Activated CD4-positive, alpha-beta T cell treated with anti-CD3 and anti-CD28 coated beads for 48 hours (primary cell): Measurements from ENCODE around the gene PDZRN4.
"Not testable (repeated sequence)": the region's sequence is repeated elsewhere in the genome, so short reads cannot be mapped to it uniquely, and the experiment has no call there.

ENCODE experiments used
- DNase-seq: peaks from one replicate; pipeline ENCODE4 v3.0.0-alpha.2; 2020

Gene PDZRN4

DNA sequence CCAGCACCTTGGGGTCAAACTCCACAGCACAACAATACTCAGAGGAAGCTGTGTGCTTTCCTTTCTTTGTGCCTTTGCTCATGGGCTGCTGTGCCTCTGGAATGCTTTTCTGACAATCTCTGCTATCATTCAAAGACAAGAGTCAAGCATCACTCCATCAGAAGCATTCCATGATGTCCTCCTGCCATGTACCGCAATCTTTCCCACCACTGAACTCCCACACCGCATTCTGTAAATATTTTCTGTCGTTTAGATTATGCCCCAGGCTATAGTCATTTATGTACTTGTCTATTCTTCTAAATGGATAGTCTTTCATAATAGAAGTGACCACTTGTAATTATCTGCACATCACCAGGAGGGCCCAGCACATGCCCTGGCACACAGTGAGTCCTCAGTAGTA, 327.8 kb downstream of the PDZRN4 start:
- DNase-seq, result no peak

DNA sequence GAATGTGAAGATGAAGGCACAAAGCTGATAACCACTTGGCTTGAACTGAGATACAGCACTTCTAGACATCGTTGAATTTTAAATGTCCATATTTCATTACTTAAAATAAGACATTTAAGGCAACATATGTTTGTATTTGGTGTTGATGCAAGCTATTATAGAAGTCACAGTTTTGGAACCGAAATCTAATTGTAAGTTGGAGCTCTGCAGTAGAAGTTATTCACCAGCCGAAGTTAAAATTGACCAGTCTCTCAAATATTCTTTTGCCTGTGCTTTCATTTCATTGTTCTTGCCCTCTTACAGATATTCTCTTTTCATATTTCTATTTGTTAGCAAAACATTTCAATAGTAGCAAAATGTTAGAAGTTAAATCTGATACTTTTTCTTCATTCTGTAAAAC, 332.7 kb downstream of the PDZRN4 start:
- no peak for DNase-seq

DNA sequence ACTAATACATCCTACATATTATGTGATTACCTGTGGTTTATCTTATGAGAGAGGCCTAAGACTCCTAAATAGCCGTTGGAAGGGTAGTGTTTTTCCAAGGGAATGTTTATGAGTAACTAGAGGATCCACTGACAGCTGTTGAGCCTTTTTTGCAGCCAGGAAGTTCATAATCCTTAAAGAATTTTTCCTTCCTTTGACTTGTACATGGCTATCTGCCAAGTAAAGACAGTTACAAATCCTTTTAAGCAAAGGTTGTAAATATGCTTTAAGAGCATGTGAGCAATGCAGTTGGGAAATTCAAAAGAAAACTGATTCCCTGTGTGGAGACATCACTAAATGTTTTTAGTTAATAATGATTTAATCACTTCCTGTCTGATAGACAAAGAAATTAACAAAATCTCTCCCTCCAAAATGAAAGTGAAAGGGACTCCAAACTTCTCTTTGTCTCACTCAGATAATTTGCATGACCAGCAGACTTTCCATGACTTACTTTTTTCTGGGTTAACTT, 333.8 kb downstream of the PDZRN4 start:
- no peak for DNase-seq

DNA sequence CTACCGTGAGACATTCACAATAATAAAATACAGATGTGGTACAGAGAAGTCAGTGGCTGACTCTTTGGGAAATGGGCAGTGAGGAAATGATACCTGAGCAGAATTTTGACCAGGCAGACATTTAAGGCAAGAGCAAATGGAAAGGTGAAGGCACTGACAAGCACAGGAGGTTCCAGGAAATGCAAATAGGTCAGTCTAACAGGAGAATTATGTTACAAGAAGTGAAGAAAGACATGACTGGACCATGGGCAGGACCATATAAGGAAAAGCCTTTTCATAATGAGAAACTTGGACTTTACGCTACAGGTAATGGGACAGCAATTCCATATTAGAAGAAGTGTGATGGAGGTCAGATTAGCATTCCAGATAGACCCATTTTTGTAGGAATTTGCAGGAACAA, 338.9 kb downstream of the PDZRN4 start:
- DNase-seq, result no peak

DNA sequence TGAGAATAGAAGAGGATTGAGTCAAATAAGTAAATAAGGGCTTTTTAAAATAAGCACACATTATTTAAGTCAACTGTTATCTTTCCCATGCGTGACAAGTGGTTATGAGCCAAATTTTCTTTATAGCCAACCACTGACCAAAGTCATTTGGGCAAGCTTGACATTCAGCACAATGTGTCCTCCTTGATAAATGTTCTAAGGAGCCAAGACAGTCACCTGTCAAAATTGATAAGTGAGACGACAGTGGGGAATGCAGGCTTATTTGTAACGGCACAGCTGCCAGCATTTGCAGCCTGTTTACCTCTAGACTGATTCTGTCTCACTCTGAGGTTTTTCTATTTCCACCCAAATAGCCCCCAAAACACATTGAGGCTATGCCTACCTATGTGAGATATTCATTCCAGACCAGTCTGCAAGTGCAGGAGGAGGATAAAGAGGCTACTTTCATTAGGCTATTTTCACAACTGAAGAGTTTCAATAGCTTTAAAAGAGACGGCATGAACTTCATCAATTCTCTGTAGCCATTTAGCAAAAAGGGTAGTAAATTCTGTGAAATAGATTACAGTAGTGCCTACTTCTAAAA, 339.5 kb downstream of the PDZRN4 start:
- DNase-seq, result no peak

DNA sequence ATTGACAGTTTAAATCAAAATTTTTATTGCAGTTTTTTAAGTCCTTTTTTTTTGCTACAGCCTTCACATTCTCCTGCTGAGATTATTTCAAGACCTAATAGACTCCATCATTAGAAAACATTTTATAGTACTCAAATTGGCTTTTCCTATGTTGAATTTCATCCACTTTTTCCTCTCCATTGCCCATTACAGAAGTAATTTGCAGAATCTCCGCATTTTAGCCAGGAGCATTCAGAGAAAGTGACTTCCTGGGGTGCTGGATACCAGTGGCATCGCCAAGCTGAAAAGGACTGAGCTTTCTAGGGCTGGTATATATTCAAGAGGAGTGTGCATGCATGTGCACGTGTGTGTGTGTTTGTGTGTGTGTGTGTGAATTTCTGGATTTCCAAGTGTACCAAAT, 340.8 kb downstream of the PDZRN4 start:
- no peak for DNase-seq

DNA sequence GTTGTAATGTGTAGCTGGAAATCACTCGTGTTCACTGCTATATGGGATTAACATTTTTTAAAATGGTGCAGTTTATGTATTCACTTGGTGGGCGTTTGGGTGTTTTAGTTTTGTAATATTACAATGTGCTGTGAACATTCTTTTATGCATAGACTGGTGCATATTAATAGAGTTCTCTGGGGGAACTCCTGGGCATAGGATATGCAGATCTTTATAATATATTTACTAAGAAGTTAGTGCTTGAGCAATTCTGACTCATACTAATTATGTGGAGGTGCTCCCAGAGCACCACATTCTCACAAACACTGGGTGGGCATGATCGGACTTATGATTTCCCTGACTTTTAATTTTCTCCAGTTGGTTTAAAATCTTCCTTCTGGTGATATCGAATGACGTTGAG, 342.3 kb downstream of the PDZRN4 start:
- DNase-seq, result no peak

DNA sequence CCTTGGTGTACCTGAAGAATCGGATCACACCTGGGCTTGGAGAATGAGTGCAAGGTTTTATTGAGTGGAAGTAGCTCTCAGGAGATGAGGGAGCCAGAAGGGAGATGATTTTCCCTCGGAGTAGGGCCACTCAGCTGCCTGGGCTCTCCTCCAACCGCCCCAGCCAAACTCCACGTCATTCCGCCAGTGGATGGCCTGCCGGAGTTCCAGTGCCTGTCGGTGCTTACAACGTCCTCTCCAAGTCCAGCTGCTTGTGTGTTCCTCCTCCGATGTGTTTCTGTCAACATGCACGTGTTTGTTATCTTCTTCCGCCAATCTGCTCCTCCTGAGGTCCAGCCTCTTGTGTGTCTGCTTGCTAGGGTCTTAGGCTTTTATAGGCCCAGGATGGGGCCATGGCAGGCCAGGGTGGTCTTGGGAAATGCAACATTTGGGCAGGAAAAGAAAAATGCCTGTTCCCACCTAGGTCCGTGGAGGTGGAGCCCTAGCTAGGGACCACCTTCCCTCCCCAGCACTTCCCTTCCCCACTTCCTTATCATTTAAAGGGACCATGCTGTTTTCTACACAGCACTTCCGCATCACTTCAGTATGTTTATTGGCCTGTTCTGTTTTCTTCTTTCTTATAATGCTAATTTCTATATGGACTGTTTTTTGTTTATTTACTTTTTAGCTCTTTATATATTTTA, 343.2 kb downstream of the PDZRN4 start:
- DNase-seq, result no peak

DNA sequence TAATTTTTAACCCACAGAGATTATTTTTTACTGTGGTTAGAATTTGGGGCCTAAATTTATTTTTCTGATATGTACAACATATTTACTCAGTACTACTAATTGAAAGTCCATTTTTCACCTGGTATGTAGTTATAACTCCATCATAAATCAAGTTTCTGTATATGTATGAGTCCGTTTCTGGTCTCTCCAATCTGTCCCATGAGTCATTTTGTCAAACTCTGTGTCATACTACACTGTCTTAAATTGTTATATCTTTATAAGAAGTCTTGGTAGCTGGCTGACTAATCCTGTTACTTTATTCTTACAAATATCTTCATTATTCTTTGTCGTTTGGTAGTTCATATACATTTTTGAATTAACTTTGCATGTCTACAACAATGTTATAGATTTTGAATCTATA, 344.0 kb downstream of the PDZRN4 start:
- no peak for DNase-seq

DNA sequence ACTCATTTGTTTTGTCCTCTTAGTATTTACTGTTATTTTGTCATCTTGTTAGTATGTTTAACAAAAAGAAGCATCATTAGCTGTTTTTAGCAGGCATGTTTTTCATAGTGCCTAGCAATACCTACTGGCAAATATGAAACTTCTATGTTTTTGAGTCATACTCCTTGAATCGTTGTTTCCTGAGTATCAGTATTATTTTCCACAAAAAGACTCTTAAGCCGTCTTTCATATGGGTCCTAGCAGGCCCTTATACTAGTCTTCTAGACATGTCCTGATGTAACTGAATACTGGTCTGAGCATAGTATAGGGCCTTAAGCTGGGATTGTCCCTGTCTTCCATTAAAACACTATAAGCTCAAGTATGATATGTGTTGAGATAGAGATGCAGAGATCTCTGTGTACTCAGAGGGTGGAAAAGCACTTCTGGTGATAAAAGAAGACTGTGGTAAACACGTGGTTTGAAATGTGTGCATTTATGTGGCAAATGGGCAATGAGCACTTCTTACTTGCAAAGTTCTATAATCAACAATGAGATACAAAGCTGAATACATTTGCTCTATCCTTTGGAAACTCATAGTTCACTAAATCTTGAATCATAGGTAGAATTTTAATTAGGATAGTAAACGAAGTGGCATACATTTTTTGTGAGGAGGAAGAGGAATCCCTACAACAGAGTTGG, 348.8 kb downstream of the PDZRN4 start:
- no peak for DNase-seq

DNA sequence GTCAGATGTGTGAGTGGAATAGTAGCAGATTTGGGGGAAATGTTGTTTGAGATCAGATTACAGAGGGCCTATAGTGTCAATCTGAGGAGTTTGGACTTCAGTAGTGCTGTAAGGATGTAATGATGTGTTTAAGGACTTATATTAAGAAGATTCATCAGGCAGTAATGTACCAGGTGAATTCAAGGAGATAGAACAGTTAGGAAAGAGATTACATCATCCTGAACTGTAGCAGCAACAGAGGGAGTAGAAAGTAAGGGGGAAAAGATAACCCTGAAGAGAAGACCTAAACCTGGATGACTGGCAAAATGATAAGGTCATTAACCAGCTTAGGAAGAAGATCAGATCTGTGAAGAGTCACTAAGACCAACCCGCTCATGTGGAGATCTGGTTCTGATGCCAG, 349.4 kb downstream of the PDZRN4 start:
- no peak for DNase-seq

DNA sequence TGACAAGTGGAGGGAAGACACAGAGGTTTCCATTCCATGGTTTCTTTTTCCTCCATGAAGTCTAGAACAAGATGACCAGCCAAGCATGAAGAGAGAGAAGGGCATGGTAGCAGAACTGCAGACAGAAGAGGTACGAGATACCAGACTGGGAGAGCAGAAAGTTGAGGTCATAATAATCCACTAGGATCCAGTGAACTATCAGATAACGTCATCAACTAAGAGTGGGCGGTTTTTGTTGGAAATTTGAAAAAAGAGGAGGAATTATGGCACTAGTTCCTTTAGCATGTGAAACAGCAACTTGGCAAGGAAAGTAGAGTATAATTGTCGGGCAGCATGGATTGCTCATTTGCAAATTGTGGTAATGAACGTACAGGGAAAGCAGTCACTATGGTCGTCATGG, 357.6 kb downstream of the PDZRN4 start:
- DNase-seq, result no peak

DNA sequence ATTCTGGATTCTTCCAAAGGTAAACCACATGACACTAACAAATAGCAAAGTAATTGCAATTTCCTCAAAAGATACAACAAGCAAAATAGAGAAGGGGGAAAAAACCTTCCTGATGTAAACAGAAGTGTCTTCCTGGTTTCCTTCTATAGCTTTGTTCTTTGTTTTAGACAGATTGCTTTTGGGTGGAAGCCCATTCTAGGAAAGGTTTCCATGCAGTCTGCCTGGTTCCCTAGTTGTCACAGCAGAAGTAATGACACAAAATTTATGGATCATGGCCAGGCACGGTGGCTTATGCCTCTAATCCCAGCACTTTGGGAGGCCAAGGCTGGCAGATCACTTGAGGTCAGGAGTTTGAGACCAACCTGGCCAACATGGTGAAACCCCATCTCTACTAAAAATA, 359.0 kb downstream of the PDZRN4 start:
- not testable (repeated sequence) for DNase-seq

DNA sequence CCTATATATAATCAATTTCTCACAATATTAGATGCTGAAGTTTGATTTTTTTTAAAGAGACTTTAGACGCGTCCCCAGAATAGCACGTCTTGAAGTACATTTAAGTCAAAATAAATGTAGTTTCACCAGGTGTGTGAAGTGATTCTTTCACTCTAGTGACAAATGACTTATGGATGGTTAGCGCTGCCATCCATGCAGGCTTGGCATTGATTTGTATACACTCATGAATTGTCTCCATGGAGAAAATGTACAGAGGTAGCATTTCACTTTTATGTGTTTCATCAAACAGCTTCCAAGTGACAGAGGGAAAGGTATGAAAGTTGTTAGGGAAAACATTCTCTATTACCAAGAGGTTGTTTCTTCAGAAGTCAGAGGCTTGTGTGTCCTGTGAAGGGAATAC, 360.8 kb downstream of the PDZRN4 start:
- DNase-seq, result no peak

DNA sequence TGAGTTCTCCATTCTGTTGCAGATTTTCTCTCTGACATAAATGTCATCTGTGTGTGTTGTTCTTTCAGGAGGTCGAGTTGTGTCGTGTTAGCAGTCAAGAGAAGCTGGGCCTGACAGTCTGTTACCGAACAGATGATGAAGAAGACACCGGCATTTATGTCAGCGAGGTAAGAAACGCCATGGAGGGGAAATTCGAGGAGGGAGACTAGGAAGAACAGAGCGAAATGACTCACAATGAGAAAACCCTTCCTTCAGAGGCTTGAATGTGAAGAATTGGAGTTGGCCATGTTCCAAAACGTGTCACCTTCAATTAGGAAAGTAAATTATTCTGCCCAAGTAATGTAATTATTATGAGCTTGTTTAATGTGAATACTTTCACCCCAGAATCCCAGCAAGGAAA, 364.5 kb downstream of the PDZRN4 start:
- no peak for DNase-seq

DNA sequence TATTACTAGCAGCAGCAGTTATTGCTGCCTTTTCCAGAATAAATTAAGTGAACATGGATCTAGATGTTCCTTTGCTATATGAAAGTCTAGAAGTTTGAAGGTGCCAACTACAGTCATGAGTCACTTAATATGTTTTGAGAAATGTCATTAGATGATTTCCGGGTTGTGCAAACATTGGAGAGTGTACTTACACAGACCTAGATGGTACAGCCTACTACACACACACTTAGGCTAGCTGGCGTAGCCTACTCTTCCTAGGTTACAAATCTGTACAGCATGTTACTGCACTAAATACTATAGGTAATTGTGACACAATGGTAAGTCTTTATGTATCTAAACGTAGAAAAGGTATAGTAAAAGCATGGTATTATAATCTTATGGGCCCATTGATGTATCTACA, 368.1 kb downstream of the PDZRN4 start:
- no peak for DNase-seq

DNA sequence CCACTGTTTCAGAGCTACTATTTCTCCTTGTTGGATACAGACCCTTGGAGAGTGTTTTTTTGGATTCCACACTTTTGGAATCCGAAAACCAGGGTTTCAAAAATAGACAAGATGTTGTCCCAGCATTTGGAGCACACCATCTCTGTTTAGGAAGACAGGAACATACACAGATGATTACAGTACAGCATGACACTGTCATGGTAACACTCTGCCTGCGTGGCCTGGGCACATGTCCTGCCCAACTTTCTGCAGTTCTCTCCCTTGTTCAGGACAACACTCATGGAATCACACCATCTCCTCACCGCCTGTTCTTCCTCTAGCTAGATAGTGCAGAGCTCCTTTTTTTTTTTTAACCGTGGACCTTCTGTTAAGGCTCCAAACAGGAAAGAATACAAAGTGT, 369.2 kb downstream of the PDZRN4 start:
- DNase-seq, result no peak

DNA sequence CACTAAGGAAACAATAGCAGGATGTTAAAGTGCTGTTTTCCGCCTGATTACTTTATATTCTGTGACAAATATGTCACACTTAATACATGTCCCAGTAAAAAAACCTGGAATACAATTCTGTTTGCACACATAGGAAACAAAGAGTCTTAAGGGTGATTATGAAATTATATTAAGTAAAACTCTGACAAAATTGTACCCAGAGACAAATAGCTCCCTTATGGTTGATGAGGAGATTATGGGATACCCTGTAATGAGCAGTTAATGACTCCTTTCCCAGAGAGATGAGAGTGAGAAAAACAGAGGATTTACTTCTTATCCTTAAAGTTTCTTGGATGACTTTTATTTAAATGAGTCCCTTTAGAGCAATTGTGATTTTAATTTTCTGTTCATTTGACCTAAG, 370.6 kb downstream of the PDZRN4 start:
- no peak for DNase-seq

DNA sequence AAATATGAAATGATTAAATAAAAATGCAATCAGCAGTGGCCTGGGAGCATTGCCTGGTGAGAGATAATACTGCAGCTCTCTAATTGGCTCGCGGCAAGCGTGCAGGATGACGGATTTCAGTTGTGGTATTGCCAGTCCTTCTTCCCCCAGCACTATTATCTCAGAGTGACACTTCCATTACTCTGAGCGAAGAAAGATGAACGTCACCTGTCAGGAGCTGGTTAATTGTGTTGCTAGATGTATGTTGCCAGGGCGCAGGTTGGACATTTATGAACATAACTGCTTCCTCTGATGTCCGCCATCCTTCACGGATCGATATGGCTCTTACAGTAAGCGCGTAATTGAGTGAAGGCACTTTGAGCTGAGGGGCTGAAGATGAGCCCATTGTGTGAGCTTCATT, 374.9 kb downstream of the PDZRN4 start:
- no peak for DNase-seq

DNA sequence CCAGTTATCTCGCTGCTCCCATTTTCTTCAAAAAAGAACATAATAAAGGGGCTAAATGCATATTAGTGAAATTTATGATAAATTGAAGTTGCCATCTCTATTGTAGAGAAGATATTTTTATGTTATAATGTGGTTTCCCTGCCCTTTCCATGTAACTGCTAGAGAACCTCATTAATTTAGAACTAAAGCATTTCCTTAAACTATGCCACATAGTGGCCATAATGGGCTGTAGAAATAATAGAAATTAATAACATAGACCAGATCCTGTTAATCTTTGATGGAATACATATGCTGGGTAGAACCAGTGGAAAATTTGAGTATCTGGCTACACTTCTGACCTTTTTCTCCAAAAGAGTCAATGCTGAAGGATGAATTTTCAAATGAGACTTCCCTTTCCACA, 376.7 kb downstream of the PDZRN4 start:
- DNase-seq, result no peak

DNA sequence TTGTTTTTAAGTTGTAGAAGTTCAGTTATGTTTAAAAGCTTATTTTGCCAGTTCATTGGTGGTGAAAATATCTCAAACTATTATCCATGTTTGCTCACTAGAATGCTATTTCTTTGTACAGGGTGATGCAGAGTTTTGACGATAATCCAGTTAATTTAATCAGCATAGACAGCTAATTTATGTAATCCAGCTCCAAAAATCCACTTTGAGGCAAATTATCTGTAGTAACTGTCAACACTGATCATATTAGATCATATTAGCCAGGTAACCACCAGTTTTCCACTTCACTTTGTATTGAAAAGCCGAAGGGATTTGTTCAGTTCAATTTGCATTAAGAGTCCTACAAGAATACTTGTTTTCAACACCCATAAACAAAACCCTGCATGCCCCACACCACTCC, 378.6 kb downstream of the PDZRN4 start:
- DNase-seq, result no peak

DNA sequence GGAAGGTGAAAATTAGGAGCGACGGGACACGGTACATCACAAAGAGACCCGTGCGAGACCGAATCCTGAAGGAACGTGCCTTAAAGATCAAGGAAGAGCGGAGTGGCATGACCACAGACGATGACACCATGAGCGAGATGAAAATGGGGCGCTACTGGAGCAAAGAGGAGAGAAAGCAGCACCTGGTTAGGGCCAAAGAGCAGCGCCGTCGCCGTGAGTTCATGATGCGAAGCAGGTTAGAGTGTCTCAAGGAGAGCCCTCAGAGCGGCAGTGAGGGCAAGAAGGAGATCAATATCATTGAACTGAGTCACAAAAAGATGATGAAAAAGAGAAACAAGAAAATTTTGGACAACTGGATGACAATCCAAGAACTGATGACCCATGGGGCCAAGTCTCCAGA, 385.3 kb downstream of the PDZRN4 start:
- no peak for DNase-seq

DNA sequence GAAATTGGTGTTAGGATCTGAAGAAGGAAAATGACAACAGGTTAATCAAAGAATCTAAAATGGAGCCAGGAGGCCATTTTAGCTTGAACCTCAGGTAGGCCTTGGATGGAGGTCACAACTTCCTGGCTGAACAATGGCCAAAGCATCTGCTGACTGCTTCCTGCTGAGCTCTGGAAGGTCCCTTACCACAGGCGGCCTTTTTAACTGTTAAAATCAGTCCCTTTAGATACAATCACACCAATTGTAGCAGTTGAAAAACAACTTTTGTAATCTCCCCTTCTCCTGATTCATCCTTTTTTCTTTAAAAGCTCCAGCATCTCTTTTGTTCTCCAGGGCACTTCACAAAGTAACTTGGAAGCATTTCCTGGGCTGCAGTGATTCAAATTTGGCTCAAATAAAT, 388.8 kb downstream of the PDZRN4 start:
- no peak for DNase-seq

DNA sequence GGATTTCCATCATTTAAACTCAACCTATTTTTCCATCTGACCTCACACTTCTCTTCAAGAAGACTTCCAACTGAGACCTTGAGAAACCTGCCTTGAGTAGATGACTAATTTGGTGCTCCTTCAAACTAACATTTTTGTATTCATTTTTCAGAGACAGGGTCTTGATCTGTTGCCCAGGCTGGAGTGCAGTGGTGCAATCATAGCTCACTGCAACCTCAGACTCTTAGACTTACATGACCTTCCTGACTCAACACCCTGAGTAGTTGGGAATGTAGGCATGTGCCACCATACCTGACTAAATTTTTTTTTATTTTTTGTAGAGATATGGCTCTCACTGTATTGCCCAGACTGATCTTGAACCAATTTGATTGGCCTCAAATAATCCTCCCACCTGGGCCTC, 389.9 kb downstream of the PDZRN4 start:
- no peak for DNase-seq

DNA sequence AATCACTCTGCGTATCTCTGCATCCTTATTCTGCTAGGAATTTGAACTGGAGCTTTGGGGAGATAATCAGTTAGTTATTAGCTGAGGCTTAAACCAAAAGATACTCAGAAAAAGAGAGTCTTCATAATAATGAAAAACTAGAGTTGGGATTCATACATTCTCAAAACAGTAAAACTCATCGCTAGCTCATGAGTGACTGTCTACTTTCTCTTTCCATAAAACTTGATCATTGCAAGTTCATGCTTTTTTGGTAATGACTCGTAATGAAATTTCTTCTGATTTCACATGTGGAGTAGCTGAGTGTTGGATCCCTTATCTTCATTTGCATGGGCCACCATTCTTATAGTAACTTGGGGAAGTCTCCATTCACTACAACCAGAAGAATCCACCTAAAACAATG, 397.7 kb downstream of the PDZRN4 start:
- DNase-seq, result no peak
